T follicular helper cell (primary cell): ENCODE data around the gene DENND5B.
"Not testable (repeated sequence)": the region's sequence is repeated elsewhere in the genome, so short reads cannot be mapped to it uniquely, and the experiment has no call there.

ENCODE experiments used
- DNase-seq: peaks from one replicate; pipeline ENCODE4 v3.0.0-alpha.2; 2020; ENCODE audit warnings: low read depth

Gene DENND5B

DNA sequence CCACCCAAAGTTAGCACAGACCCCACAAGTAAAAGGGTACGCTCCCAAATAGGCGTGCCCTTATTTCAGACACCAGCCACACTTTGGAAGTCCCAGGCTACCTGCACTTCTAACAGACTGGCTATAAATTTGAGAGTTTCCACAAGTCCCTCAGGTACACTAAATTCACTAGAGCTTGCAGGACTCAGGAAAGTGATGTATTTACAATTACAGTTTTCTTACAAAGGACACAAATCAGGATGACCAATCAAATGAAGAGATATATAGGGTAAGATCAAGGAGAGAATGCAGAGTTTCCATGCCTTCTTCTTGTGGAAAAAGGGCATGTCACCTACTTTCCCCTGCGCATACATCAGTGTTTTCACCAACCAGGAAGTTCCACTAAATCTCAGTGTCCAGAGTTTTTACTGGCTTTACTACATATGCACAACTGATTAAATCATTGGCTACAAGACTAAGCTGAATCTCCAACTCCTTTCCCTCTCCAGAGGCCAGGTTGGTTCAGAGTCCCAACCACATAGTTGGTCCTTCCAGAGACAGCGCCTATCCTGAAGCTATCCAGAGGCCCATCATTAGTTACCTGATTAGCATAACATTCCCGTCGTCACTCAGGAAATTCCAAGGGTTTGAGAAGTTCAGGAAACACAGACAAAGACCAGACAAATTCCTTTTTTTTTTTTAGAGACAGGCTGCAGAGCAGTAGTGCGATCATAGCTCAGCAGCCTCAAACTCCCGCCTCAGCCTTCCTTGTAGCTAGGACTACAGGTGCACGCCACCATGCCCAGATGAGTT lies 84.2 kb downstream of the DENND5B start:
- DNase-seq: no peak

DNA sequence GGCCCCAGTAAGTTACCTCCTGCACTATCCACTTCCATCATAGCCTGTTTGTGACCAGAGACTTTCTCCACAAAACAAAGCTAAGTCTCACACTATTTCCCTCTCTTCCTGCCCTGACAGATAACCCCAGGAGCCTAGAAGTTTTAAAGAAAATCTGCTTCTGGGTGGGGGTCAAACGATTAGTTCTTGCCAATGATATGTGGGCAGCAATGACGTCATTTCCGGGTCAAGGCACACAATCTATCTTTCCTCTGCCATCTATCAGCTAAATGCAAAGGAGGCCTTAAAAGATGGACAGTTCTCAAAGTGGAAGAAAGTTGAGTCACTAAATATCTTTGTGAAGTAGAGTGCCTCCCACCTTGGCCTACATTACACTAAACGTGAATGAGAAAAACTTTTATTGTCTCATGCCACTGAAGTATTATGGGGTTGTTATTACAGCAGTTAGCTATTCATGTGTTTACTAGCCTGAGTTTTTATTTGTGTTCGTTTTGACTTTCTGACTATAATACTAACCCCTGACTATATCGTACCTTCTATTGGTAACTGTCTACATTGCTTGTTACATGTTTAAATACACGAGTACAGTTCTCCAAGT lies 86.2 kb downstream of the DENND5B start:
- DNase-seq: no peak

DNA sequence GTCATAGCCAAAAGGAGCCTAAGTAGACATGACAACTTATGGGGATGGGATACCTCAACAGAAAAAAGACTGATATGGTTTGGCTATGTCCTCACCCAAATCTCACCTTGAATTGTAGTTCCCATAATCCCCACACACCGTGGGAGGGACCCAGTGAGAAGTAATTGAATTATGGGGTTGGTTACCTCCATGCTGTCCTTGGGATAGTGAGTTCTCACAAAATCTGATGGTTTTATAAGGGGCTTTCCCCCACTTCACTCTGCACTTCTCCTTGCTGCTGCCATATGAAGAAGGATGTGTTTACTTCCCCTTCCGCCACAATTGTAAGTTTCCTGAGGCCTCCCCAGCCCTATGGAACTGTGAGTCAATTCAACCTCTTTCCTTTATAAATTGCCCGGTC lies 89.9 kb downstream of the DENND5B start:
- not testable (repeated sequence) for DNase-seq

DNA sequence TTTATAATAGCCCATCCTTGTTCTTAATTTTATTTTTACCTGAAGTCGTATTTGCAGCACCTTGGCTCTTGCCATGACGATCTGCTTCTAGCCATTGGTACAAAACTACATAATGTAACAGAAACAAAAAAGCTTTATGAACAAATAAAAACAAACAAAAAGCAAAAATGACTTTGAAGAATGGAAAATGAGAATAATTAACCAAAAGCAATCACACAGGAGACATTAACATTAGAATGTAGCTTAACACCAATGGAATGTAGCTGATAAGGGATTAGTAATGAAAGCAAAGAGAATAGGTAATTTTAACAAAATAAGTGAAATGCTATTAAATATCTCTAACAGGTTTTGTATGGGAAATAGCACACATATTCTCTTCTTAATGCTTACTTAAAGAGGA lies 91.4 kb downstream of the DENND5B start:
- no peak for DNase-seq

DNA sequence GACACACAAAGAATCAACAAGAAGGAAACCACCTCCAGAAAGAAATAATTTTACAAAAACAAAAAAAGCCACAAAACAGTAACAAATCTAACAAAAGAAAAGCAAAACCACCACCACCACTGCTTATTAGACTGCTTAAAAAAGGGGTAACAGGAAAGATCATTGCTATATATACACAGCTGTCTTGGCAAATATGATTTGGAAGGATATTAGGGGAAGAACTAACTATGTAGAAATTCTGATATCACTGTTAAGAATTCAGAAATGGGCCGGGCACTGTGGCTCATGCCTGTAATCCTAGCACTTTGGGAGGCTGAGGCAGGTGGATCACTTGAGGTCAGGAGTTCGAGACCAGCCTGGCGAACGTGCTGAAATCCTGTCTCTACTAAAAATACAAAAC lies 92.5 kb downstream of the DENND5B start:
- no peak for DNase-seq

DNA sequence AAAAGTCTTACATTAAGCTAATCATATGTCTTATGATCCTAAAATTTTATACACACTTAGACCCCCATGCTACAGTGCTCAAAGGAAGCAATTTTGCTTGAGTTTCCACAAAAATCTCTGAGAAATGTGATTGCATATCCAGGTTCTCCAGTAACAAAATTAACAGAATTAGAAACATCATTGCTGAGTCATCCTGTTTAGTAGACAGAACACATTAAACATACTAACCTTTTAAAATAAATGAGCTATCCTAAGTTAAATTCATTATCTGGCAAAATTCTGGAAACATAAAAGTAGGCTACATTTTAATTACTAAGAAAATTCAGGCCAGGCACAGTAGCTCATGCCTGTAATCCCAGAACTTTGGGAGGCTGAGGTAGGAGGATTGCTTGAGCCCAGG lies 94.7 kb downstream of the DENND5B start:
- no peak for DNase-seq

DNA sequence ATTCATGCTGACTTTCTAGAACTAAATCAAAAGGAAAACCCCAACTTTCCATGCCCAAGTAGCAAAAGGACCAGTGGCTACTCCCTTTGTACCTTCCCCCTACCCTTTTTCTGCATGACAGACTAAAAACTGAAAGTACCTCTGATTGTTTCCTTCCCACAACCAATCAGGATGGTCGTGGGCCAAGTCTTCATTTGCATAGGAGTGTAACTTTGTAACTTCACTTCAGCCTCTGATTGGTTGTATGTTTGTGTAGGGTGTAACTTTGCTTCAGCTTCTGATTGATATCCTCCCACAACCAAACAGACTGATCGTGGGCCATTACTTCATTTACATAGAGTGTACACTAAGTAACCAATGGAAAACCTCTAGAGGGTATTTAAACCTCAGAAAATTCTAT lies 96.5 kb downstream of the DENND5B start:
- no peak for DNase-seq

DNA sequence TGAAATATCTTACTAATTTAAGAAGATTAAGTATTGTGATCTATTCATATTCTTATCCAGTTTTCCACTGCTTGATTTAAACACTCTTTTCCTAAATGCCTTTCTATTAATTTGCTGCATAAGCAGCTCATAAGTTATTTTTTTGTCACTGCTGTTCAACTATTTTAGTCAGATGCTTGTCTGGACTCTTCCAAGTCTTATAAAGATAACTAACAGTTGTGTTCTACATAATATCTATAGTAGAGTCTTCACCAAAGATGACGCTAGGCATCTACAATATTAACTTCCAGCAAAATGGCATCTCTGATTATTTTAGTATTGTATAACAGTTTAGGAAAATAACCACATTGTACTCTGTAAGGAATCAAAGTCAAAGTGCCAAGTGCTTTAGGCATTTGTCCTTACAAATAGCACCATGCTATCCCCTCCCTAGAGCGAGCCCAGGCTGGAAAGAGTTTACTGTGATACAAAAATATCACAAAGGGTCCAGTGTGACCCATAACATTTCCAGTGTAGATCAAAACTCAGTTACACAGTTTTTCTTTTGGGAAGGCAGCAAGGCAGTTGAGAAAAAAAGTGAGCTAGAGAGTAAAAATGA lies 98.2 kb downstream of the DENND5B start:
- DNase-seq: no peak

DNA sequence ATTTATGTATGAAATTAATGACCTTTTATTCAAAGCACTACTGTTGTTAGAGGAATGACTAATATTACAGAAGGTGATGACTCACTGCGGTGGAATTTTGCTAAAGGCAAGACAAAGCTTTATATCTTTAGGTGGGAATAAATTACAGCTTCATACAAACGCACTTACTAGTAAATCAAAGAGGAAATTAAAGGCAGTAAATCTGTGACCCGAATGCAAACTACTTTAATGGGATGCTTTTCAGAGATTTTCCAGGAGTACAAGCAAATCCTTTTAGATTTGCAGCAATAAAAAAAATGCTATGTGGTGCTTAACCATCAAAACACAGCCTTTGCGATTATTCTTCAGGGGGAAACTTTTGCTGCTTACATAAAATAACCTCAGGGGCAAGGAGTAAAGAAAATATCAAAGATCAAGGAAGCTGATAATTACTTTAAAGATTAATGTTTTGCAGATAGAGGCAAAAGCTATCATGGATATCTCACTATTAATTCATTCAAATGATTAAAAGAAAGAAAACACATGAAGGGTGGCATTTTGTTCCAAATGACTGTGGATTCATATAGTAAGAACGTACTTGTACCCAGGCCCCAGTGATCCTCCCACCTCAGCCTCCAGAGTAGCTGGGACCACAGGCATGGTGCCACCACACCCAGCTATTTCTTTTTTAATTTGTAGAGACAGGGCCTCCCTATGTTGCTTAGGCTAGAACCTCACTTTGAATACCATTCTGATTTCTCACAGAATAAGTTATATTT lies 98.9 kb downstream of the DENND5B start:
- no peak for DNase-seq

DNA sequence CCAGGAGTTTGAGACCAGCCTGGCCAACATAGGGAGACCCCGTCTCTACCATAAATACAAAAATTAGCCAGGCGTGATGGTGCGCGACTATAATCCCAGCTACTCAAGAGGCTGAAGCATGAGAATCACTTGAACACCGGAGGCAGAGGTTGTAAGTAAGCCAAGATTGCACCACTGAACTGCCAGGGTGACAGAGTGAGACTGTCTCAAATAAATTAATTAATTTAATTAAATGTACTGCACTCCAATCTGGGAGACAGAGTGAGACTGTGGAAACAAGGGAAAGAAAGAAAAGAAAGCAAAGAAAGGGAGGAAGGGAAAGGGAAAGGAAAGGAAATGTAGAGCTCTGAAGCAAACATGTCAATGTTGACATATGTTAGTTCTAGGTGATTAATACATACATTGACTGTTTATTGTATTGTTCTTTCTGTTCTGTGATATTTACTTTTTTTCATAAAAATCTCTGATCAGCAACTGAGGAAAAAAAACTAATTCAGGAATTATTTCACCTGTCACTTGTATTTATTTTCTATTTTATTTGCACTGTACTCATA lies 99.6 kb downstream of the DENND5B start:
- no peak for DNase-seq

DNA sequence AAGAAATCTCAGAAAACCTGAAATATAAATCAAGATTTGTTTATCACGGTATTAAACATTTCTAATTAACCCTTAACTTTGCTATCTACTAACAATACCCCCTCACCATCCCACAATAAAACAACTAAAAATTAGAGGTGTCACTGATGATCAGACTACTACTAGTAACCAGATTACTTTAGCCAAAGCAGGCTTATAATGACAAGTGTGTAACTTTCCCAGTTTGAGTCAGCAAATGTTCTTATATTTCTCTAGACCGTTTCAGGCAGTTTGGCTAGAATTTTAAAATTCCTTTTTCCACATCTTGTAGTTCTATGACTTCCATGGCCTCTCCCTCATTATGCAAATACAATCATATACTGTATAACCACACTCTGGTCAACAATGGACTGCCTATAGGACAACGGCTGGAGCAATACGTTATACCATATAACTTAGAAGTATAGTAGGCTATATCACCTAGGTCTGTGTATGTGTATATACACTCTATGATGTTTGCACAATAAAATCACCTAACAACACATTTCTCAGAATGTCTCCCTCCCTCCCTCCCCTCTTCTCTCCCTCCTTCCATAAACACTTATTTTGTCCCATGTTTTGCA lies 102.1 kb downstream of the DENND5B start:
- DNase-seq: no peak

DNA sequence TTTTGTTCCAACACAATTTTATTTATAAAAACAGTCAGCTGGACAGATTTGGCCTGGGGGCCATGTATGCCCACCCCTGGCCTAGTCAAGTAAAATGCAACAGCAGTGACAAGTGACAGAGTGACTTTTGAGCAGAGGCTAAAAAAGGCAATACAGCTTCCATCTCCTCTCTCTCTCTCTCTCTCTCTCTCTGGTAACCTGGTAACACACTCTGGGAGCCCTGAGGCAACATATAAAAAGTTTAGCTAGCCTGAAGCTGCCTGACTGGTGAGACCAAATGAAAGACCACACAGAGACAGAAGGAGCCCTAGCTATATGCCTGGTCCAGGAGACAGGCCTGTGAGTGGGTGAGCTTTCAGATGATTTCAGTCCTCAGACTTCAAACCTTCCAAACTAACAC lies 105.4 kb downstream of the DENND5B start:
- no peak for DNase-seq

DNA sequence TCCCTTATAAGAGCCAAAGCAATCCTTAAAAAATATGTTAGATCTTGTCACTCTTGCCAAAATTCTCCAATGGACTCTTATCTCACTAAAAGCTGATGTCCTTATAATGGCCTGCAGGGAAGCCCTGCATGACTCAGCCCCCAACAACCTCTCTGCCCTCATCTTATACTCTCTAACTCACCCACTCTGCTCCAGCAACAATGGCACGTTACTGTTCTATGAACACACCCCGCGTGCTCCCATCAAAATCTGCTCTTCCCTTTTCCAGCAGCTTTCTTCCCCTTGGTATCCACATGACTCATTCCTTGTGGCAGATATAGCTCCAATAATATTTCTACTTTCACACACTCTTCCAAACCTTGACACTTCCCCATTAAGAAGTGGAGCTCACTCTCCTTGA lies 108.1 kb downstream of the DENND5B start:
- DNase-seq: no peak

DNA sequence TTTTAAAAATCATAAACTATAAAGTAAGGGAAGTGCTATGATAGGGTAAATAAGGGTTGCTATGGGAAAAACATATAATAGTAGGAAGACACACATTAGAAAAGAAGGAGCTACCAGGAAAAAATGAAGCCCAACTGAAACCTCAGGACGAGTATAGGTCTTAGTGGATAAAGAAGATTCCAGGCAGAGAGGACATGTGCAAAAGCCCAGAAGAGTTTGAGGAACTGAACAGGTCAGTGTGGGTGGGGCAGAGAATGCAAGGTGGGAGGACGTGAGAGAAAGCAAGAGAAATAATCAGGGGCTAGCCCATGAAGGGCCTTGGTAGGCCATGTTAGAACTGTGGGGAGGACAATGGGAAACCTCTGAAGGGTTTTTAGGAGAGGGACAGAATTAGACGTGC lies 109.5 kb downstream of the DENND5B start:
- DNase-seq: no peak

DNA sequence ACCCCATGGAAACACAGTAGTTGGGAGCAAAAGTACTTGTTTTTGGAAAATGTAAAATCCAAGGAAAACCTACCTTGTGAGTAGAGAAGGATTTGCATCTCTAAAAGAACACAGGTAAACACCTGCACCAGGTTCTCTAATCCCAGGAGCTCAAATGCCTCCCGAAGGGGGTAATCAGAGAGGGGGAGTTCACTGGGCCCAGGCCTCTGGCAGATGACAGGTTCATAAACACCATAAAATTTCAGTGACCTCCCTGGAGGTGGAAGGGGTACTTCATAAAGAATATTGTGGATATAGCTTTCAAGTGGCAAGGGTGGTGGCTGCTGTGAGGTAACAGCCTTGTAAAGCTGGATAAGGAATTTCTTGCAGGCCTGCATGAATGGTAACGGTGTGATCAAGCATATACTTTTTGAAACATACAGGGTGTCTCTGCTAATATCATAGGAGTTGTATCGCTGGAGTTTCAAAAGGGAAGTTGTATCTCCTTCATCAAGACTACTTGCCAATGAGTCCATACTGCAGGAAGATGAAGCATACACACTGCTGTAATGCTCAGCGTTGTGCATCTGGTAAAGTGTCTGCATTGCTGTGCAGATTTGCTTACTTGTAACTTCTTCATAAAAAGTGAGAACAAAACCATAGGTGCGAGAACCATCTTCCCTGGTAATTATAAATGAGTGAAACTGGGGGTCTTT lies 111.3 kb downstream of the DENND5B start:
- no peak for DNase-seq

DNA sequence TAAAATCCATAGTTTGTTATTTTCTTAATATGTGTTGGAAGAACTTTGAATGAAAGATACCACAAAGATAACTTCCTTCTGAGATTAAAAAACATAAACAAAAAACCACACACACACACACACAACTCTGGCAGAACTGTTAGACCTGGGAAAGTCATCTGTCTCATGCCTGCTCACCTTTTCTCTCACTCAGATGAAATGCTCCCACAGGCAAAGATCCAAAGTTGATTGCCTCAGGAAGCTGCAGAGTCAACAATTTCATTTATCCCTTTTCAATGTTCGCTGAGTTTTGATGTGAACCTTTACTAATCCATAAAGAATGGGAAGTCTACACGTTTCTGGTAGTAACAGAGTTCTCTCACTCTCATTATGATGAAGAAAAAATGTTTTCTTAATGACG lies 112.0 kb downstream of the DENND5B start:
- DNase-seq: no peak

DNA sequence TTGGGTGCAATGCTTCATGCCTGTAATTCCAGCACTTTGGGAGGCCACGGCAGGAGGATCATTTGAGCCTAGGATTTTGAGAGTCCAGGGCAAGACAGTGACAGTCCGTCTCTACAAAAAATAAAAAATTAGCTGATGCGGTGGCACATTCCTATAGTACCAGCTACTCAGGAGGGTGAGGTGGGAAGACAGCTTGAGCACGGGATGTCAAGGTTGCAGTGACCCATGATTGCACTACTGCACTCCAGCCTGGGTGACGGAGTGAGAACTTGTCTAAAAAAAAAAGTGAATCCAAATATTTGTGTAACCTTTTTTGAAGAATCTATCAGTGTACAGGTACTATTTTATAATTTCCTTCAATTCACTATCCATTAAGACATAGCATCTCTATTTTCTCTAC lies 112.5 kb downstream of the DENND5B start:
- no peak for DNase-seq

DNA sequence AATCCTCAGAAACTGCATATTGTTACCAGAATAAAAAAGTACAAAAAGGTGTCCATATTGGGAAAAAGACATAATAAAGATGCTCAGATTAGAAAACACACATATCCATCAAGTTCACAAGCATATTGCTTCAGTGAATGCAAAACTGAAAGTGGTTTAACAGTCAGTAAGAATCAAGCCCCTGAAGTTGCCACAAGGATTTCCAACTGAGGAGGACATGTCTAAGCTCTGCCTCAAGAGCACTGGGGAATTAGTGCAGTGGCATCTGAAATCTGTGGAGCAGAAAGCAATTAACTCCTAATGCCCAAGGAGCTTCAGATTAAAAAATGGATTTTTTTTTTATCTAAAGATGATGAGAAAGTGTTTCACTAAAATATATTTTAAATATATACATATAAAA lies 113.2 kb downstream of the DENND5B start:
- DNase-seq: no peak

DNA sequence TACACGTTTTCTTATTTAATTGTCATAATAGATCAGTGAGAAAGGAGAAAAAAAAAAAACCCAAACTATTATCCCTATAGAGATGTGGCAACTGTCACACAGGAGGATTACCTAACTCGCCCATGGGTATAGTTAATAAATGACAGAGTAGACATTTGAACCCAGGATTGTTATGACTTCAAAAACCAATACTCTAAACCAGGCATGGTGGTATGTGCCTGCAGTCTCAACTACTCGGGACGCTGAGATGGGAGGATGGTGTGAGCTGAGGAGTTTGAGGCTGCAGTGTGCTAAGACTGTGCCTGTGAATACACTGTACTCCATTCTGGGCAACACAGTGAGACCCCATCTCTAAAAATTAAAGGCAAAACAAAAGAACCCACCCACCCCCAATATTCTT lies 114.5 kb downstream of the DENND5B start:
- DNase-seq: no peak

DNA sequence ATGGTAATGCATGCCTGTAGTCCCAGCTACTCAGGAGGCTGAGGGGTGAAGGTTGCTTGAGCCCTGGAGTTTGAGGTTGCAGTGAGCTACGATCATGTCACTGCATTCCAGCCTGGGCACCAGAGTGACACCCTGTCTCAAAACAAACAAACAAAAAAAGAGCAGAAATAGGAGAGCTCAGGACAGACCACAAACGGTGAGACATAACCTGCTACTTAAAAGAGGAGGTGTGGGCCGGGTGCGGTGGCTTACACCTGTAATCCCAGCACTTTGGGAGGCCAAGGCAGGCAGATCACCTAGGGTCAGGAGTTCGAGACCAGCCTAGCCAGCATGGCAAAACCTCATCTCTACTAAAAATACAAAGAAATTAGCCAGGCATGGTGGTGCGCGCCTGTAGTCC lies 115.3 kb downstream of the DENND5B start:
- DNase-seq: not testable (repeated sequence)

DNA sequence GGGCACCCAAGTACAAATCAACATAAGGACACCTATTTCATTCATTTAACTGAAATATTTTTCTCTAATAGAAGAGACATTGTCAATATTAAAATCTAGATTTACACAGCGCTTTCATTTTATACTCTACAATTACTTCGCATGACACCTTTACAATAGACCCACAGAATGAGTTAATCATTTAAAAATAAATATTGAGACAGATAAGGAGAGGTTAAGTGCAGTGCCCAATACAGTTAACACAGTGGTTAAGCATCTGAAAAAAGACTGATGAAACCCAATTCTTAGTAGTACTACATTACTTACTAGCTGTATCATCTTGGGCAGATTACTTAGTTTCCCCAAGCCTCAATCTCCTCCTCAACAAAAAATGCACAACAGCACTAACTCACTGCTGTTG lies 116.2 kb downstream of the DENND5B start:
- DNase-seq: no peak
